DOHH2 (cell line): ENCODE results near the gene CFAP77.
"Not testable (repeated sequence)": the region's sequence is repeated elsewhere in the genome, so short reads cannot be mapped to it uniquely, and the experiment has no call there.

Experiments
- H3F3A ChIP-seq: fragments of 200-600 bp; sonication (generic), shearing (Covaris generic); 2 replicates; pipeline ENCODE4 v1.6.0; 2016; ENCODE audit warnings: antibody characterized with exemption, mild to moderate bottlenecking; ENCODE audit not compliant: control insufficient read depth, insufficient read depth
- H3K27ac ChIP-seq: fragments of 200-600 bp; sonication (generic); 2 replicates; pipeline ENCODE4 v1.5.1; 2014; ENCODE audit warnings: low read depth, mild to moderate bottlenecking, low read length, moderate library complexity
- H3K27me3 ChIP-seq: fragments of 200-600 bp; sonication (generic); 2 replicates; pipeline ENCODE4 v1.6.1; 2014; ENCODE audit warnings: mild to moderate bottlenecking, low read length, mixed read lengths; ENCODE audit not compliant: control insufficient read depth
- H3K36me3 ChIP-seq: fragments of 200-600 bp; sonication (generic); 2 replicates; pipeline ENCODE4 v1.6.1; 2014; ENCODE audit warnings: mild to moderate bottlenecking, low read length, moderate library complexity, mixed read lengths; ENCODE audit not compliant: control insufficient read depth
- H3K4me1 ChIP-seq: fragments of 200-600 bp; sonication (generic); 2 replicates; pipeline ENCODE4 v1.6.1; 2014; ENCODE audit warnings: mild to moderate bottlenecking, low read length, mixed read lengths; ENCODE audit not compliant: control insufficient read depth
- H3K4me2 ChIP-seq: fragments of 200-600 bp; sonication (generic); 2 replicates; pipeline ENCODE4 v1.6.0; 2014; ENCODE audit warnings: mild to moderate bottlenecking, low read length, moderate library complexity
- H3K4me3 ChIP-seq: fragments of 200-600 bp; sonication (generic); 2 replicates; pipeline ENCODE4 v1.5.1; 2014; ENCODE audit warnings: mild to moderate bottlenecking, low read length, mixed read lengths
- H3K79me2 ChIP-seq: fragments of 200-600 bp; sonication (generic); 2 replicates; pipeline ENCODE4 v1.6.1; 2014; ENCODE audit warnings: mild to moderate bottlenecking, low read length, mixed read lengths; ENCODE audit not compliant: control insufficient read depth
- H3K9me2 ChIP-seq: fragments of 200-600 bp; sonication (generic); replicated peaks from 2 replicates; pipeline ENCODE4 v1.6.1; 2014; ENCODE audit warnings: mild to moderate bottlenecking, low read length, mixed read lengths; ENCODE audit not compliant: control insufficient read depth
- H3K9me3 ChIP-seq: fragments of 200-600 bp; sonication (generic); 2 replicates; pipeline ENCODE4 v1.6.1; 2014; ENCODE audit warnings: antibody characterized with exemption, low read length, mixed read lengths; ENCODE audit not compliant: control insufficient read depth, insufficient read depth
- H4K20me1 ChIP-seq: fragments of 200-600 bp; sonication (generic); 2 replicates; pipeline ENCODE4 v1.6.0; 2014; ENCODE audit warnings: low read depth, mild to moderate bottlenecking, antibody characterized with exemption, low read length, moderate library complexity; ENCODE audit not compliant: control insufficient read depth, insufficient read depth
- EZH2phosphoT487 ChIP-seq: fragments of 200-600 bp; sonication (generic); IDR thresholded peaks from 2 replicates; pipeline ENCODE4 v1.6.1; 2017; ENCODE audit warnings: borderline replicate concordance, mild to moderate bottlenecking, antibody characterized with exemption, low read length, moderate library complexity, mixed read lengths
- TF ChIP-seq, protein P1 (sequence below): fragments of 200-600 bp; sonication (generic); IDR thresholded peaks from one replicate; pipeline ENCODE4 v1.5.1; 2014; ENCODE audit warnings: antibody characterized with exemption, mild to moderate bottlenecking, low read depth, low read length; ENCODE audit not compliant: poor library complexity, severe bottlenecking

The CFAP77 gene

GRCh38 chr9:132372177-132373095 lies 37.6 kb upstream of the CFAP77 start:
- Histone ChIP-seq H3K9me2 (no peaks in the 10 kb centered on the region), H3K4me2 (peak overlapping the region; percentile 21; the same call in 1 of the 2 replicates), H3K79me2 (no peaks in the 10 kb centered on the region), H3K4me3 (no peak overlapping the region), H3K4me1 (peaks cover 31% of the 10 kb centered on the region), H3K36me3 (peaks cover 26% of the 10 kb centered on the region), H4K20me1 (no peaks in the 10 kb centered on the region), H3K9me3 (no peaks in the 10 kb centered on the region), H3F3A (peaks cover 5% of the 10 kb centered on the region; the same call in 1 of the 2 replicates), H3K27me3 (no peaks in the 10 kb centered on the region), H3K27ac (no peak overlapping the region)
- TF ChIP-seq, protein P1, sequence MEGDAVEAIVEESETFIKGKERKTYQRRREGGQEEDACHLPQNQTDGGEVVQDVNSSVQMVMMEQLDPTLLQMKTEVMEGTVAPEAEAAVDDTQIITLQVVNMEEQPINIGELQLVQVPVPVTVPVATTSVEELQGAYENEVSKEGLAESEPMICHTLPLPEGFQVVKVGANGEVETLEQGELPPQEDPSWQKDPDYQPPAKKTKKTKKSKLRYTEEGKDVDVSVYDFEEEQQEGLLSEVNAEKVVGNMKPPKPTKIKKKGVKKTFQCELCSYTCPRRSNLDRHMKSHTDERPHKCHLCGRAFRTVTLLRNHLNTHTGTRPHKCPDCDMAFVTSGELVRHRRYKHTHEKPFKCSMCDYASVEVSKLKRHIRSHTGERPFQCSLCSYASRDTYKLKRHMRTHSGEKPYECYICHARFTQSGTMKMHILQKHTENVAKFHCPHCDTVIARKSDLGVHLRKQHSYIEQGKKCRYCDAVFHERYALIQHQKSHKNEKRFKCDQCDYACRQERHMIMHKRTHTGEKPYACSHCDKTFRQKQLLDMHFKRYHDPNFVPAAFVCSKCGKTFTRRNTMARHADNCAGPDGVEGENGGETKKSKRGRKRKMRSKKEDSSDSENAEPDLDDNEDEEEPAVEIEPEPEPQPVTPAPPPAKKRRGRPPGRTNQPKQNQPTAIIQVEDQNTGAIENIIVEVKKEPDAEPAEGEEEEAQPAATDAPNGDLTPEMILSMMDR: no peak
- TF ChIP-seq EZH2phosphoT487: no peak

- peaks cover 18% of the 10 kb centered on the region for H3F3A ChIP-seq
- not testable (repeated sequence) for H3K27me3 ChIP-seq, H3K27ac ChIP-seq, H3K4me3 ChIP-seq, H3K9me2 ChIP-seq, H3K4me2 ChIP-seq, H3K9me3 ChIP-seq, H4K20me1 ChIP-seq
- peaks cover 54% of the 10 kb centered on the region for H3K4me1 ChIP-seq
- H3K79me2 ChIP-seq: peaks cover 14% of the 10 kb centered on the region
- H3K36me3 ChIP-seq: peaks cover 72% of the 10 kb centered on the region
These were observed 32.2 kb upstream of the CFAP77 start for GRCh38 chr9:132377769-132378168.

DNA sequence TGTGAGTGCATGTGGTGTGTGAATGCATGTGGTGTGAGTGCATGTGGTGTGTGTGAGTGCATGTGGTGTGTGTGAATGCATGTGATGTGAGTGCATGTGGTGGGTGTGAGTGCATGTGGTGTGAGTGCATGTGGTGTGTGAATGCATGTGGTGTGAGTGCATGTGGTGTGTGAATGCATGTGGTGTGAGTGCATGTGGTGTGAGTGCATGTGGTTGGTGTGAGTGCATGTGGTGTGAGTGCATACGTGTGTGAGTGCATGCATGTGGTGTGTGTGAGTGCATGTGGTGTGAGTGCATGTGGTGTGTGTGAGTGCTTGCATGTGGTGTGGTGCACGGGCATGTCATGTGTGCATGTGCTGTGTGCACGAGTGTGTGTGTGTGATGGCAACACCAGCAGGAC lies 31.6 kb upstream of the CFAP77 start:
- H3K9me2 ChIP-seq, H3K4me3 ChIP-seq, H3K4me2 ChIP-seq, H3K9me3 ChIP-seq, H3K27me3 ChIP-seq, H4K20me1 ChIP-seq, H3K27ac ChIP-seq: not testable (repeated sequence)
- peaks cover 72% of the 10 kb centered on the region for H3K36me3 ChIP-seq
- H3K79me2 ChIP-seq: peaks cover 14% of the 10 kb centered on the region
- H3K4me1 ChIP-seq: peaks cover 54% of the 10 kb centered on the region
- peaks cover 24% of the 10 kb centered on the region for H3F3A ChIP-seq

GRCh38 chr9:132381966-132382541 lies 28.0 kb upstream of the CFAP77 start:
- Histone ChIP-seq H3K4me3 (peak overlapping the region; percentile 72), H3K79me2 (peaks cover 19% of the 10 kb centered on the region), H3K36me3 (peaks cover 80% of the 10 kb centered on the region), H3K4me2 (peak overlapping the region; percentile 97), H3K27ac (peak overlapping the region; percentile 99), H3K4me1 (peaks cover 73% of the 10 kb centered on the region), H4K20me1 (no peaks in the 10 kb centered on the region), H3F3A (peaks cover 42% of the 10 kb centered on the region), H3K9me2 (no peaks in the 10 kb centered on the region), H3K27me3 (no peaks in the 10 kb centered on the region), H3K9me3 (no peaks in the 10 kb centered on the region)
- TF ChIP-seq, protein P1: no peak
- no peak for TF ChIP-seq EZH2phosphoT487
